ENCODE results near the gene DNAJC27.

- TF ChIP-seq CTCF (IDR thresholded peaks at IDR 0.05) (no peak), ATF3 (CRISPR knock-in tag; conservative IDR thresholded peaks at IDR 0.05) (no peak), ATF2 (CRISPR knock-in tag; IDR thresholded peaks at IDR 0.05; ENCODE audit: borderline replicate concordance, low read depth) (no peak)
These were observed 62.1 kb downstream of the DNAJC27 start for GRCh38 chr2:24909555-24910177.

Measured in WTC11 (cell line).